ENCODE measurements around the gene HYAL3. TPM values are rescaled to one million over a fixed set of nuclear protein-coding genes. Genes with fewer than 3 reads are reported as not detected.

The HYAL3 gene
- total RNA-seq, 1 experiment from 2014 or later: 10.3 TPM

DNA sequence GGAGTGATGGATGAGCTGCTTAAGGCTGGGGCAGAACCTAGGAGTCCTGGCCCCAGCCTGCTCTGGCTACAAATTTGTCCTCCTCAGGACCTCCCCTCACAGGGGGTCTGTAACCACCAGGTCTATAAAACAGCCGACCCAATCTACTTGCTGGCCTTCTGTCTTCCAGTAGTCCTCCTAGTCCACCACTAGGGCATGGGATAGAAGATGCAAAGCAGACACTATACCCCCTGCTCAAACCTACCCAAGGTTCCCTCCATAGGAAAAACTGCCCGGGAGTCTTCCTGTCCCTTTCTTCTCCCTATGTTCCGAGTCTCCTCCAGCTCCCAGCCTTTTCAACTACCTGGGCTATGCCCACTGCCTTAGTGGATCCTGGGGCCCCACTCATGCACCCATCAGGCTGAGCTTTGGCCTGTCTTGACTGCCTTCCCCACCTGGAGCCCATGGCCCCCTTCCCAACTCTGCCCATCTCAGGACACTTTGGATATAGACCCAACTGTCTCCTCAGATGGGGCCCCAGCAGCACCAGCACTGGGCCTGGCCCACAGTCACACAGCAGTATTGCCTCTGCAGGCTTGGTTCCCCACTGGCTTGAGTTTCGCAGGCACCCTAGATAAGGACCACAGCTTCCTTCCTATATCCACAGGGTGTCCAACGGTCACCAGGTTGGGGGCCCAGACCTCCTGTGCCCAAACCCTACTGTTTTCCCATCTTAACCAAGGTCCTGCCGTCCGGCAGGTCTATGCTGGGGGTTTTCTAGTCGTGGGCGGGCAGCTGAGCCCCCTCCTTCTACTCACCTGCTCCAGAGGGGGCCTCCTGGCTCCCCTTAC is 1.1 kb downstream of the HYAL3 start:
- ATAC-seq (no peak), DNase-seq (ENCODE audit: low read depth, low spot score) (no peak)
- Histone ChIP-seq H3K4me2 (ENCODE audit: low read length) (peak overlapping the region; percentile 97), H3K27me3 (ENCODE audit: insufficient read depth, low read length) (no peaks in the 10 kb centered on the region), H3K27ac (ENCODE audit: low read depth, low read length) (peak overlapping the region; percentile 67), H3K36me3 (ENCODE audit: control insufficient read depth in 1 of 2, insufficient read depth in 2 of 2, low read length in 2 of 2) (no peaks in the 10 kb centered on the region), H3K9me3 (ENCODE audit: control insufficient read depth in 1 of 2, insufficient read depth in 1 of 2, low read depth in 1 of 2, low read length in 2 of 2) (no peaks in the 10 kb centered on the region), H4K20me1 (ENCODE audit: insufficient read depth) (no peaks in the 10 kb centered on the region), H2AFZ (ENCODE audit: low read depth, low read length, poor library complexity, severe bottlenecking) (no peak overlapping the region), H3K4me1 (ENCODE audit: control insufficient read depth in 1 of 2, insufficient read depth in 2 of 2, low read length in 2 of 2) (peaks cover 13 to 41% of the 10 kb centered on the region in 2 experiments), H3K9me2 (ENCODE audit: insufficient read depth) (no peaks in the 10 kb centered on the region), H3K9ac (ENCODE audit: low read length) (peak overlapping the region; percentile 91), H3K79me2 (ENCODE audit: insufficient read depth, low read length) (peaks cover 3% of the 10 kb centered on the region; the same call in 1 of the 2 replicates), H3K4me3 (replicated peaks in 1 of 2; ENCODE audit: low read depth in 1 of 2, low read length in 2 of 2) (peak overlapping the region; percentile 55 to 92)
- ChIA-PET CTCF (interaction anchor here (0.5 to 1.2 kb wide), 3 partner anchors 23 to 87 kb away, joined by 3 to 4 read pairs (median 4); no protein-coding TSS in a partner anchor), POLR2A (interaction anchor here (1.4 to 2.0 kb wide), 2 partner anchors 30 to 63 kb away, joined by 6 to 12 read pairs; partner anchors contain the start of genes GNAI2 and TUSC2), RAD21 (ENCODE audit: low non-redundant PET in 1 of 2, low total read pairs in 2 of 2, uncharacterized antibody in 2 of 2, unreplicated experiment in 2 of 2) (no interaction called here)
- BruUV-seq (replicated peaks): no TSS peak
- TF ChIP-seq ZNF274 (IDR thresholded peaks at IDR 0.05; ENCODE audit: low read depth, low read length) (no peak), ELF1 (IDR thresholded peaks at IDR 0.05; ENCODE audit: borderline replicate concordance, low read depth) (no peak), SIN3A (IDR thresholded peaks at IDR 0.05; ENCODE audit: low read depth) (no peak), SRF (IDR thresholded peaks at IDR 0.05; ENCODE audit: low read depth) (no peak), EZH2 (IDR thresholded peaks at IDR 0.05) (no peak), YY1 (IDR thresholded peaks at IDR 0.05; ENCODE audit: extremely low read depth, insufficient replicate concordance, low read depth, low read length) (no peak)
- TF ChIP-seq, protein P1, sequence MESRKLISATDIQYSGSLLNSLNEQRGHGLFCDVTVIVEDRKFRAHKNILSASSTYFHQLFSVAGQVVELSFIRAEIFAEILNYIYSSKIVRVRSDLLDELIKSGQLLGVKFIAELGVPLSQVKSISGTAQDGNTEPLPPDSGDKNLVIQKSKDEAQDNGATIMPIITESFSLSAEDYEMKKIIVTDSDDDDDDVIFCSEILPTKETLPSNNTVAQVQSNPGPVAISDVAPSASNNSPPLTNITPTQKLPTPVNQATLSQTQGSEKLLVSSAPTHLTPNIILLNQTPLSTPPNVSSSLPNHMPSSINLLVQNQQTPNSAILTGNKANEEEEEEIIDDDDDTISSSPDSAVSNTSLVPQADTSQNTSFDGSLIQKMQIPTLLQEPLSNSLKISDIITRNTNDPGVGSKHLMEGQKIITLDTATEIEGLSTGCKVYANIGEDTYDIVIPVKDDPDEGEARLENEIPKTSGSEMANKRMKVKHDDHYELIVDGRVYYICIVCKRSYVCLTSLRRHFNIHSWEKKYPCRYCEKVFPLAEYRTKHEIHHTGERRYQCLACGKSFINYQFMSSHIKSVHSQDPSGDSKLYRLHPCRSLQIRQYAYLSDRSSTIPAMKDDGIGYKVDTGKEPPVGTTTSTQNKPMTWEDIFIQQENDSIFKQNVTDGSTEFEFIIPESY (IDR thresholded peaks at IDR 0.05; ENCODE audit: extremely low read depth, insufficient replicate concordance, low read length): no peak
- TF ChIP-seq, protein P2, sequence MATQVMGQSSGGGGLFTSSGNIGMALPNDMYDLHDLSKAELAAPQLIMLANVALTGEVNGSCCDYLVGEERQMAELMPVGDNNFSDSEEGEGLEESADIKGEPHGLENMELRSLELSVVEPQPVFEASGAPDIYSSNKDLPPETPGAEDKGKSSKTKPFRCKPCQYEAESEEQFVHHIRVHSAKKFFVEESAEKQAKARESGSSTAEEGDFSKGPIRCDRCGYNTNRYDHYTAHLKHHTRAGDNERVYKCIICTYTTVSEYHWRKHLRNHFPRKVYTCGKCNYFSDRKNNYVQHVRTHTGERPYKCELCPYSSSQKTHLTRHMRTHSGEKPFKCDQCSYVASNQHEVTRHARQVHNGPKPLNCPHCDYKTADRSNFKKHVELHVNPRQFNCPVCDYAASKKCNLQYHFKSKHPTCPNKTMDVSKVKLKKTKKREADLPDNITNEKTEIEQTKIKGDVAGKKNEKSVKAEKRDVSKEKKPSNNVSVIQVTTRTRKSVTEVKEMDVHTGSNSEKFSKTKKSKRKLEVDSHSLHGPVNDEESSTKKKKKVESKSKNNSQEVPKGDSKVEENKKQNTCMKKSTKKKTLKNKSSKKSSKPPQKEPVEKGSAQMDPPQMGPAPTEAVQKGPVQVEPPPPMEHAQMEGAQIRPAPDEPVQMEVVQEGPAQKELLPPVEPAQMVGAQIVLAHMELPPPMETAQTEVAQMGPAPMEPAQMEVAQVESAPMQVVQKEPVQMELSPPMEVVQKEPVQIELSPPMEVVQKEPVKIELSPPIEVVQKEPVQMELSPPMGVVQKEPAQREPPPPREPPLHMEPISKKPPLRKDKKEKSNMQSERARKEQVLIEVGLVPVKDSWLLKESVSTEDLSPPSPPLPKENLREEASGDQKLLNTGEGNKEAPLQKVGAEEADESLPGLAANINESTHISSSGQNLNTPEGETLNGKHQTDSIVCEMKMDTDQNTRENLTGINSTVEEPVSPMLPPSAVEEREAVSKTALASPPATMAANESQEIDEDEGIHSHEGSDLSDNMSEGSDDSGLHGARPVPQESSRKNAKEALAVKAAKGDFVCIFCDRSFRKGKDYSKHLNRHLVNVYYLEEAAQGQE (IDR thresholded peaks at IDR 0.05; ENCODE audit: low read depth): no peak
- TF ChIP-seq, protein P3, sequence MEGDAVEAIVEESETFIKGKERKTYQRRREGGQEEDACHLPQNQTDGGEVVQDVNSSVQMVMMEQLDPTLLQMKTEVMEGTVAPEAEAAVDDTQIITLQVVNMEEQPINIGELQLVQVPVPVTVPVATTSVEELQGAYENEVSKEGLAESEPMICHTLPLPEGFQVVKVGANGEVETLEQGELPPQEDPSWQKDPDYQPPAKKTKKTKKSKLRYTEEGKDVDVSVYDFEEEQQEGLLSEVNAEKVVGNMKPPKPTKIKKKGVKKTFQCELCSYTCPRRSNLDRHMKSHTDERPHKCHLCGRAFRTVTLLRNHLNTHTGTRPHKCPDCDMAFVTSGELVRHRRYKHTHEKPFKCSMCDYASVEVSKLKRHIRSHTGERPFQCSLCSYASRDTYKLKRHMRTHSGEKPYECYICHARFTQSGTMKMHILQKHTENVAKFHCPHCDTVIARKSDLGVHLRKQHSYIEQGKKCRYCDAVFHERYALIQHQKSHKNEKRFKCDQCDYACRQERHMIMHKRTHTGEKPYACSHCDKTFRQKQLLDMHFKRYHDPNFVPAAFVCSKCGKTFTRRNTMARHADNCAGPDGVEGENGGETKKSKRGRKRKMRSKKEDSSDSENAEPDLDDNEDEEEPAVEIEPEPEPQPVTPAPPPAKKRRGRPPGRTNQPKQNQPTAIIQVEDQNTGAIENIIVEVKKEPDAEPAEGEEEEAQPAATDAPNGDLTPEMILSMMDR (IDR thresholded peaks at IDR 0.05 in 2 of 3, conservative IDR thresholded peaks at IDR 0.05 in 1 of 3; ENCODE audit: borderline replicate concordance in 1 of 3, insufficient read depth in 1 of 3, low read depth in 2 of 3, low read length in 2 of 3): peak in 2 of 3 experiments; percentile 25 to 45; a peak in 3 of 6 replicates
- intact Hi-C loops (cut with micrococcal nuclease): no loop called here

All from HCT116 (cell line).